ENCODE results near the gene PCDHGA1.
"Not testable (repeated sequence)": the region's sequence is repeated elsewhere in the genome, so short reads cannot be mapped to it uniquely, and the experiment has no call there.

PCDHGA1 gene

GRCh38 chr5:141330299-141331080 is at the start of gene PCDHGA1:
Gene PCDHGA1 (plus strand): TSS chr5:141330514.
- no peak for DNase-seq

DNA sequence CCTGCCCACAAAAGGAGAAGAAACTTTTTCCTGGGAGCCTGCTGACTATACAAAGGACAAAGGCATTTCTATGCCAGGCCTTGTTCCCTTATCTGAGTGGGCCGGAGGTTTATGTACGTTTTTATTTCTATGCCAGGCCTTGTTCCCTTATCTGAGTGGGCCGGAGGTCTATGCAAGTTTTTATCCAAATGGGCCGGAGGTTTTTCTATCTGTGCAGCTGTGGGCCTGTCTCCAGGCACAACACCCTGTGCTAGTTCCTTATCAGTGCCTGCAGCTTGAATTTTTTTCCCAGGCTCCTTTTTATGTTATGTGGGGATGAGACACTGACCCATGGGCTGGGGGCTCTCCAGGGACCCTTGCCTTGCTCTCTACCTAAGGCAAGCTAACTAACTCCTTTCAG is 31.9 kb upstream of the PCDHGA1 start:
- no peak for DNase-seq

DNA sequence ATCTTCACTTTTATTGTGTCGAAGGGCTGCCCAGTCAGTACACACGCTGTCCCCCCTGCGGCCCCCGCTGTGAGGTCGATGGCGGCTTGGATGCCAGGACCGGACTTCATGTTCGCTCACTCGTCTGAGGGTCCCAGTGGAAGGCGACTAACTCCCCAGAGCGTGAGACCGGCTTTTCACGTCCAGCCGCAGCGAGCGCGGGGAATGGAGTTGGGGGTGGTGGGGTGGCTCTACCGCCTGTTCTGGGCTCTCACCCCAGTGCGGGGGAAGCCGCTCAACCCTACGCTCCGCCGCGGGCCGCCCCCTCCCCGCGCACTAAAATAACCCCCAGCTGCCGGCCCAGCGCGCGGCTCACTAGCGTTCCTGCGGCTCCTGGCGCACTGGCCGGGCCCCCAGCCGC is 26.6 kb upstream of the PCDHGA1 start, which contains the start of gene SLC25A2:
TSS of gene SLC25A2 (minus strand) at position 294 of the 400 bp plus-strand sequence. CDS start at position 110, 184 bp downstream.
- DNase-seq = no peak

DNA sequence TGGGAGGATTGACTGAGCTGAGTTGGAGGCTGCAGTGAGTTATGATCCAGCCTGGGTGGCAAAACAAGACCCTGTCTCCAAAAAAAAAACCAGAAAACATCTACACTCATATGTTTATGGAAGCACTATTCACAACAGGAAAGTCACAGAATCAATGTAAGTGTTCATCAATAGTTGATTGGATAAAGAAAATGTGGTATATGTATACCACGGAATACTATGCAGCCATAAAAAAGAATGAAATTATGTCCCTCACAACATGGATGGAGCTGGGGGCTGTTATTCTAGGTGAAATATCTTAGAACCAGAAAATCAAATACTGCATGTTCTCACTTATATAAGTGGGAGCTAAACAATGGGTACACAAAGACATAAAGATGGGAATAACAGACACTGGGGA is 23.7 kb upstream of the PCDHGA1 start:
- no peak for DNase-seq

DNA sequence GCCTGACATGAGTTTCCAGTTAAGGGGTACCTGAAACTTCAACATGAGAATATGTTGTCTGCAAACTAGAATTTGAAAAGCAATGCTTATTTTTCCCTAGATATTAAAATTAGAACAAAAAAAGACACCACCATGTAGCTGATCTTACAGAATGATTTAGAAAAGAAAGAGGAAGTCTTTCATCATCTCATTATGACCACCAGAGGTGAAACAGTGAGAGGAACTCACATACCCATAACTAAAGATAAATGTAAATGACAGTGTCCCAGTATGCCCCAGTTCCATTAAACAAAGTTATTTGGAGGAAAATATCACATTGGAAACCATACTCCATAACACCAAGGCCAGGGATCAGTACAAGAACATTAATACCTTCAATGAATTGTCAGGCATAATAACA is 16.6 kb upstream of the PCDHGA1 start:
- no peak for DNase-seq

GRCh38 chr5:141316963-141317362 is 13.4 kb upstream of the PCDHGA1 start:
- not testable (repeated sequence) for DNase-seq

GRCh38 chr5:141319202-141319601 is 11.1 kb upstream of the PCDHGA1 start:
- DNase-seq = no peak

DNA sequence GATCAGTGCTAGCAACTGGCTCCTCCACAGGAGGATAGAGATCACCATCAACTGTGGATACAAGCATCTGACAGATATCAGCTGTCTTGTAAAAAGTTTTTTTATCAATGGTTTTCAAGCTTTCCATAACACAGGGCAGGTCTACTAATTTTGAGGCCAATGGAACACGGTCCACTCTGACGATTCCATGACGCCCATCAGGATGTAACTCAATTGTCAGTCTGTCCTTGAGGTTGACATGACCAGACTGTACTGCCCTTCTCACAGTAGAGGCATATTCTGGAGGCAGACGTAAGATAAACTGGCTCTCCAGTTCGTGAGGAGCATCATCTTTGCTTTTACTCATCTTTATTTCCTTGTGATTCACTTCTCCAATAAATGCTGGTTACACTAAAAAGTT is 10.6 kb upstream of the PCDHGA1 start:
- DNase-seq = no peak

DNA sequence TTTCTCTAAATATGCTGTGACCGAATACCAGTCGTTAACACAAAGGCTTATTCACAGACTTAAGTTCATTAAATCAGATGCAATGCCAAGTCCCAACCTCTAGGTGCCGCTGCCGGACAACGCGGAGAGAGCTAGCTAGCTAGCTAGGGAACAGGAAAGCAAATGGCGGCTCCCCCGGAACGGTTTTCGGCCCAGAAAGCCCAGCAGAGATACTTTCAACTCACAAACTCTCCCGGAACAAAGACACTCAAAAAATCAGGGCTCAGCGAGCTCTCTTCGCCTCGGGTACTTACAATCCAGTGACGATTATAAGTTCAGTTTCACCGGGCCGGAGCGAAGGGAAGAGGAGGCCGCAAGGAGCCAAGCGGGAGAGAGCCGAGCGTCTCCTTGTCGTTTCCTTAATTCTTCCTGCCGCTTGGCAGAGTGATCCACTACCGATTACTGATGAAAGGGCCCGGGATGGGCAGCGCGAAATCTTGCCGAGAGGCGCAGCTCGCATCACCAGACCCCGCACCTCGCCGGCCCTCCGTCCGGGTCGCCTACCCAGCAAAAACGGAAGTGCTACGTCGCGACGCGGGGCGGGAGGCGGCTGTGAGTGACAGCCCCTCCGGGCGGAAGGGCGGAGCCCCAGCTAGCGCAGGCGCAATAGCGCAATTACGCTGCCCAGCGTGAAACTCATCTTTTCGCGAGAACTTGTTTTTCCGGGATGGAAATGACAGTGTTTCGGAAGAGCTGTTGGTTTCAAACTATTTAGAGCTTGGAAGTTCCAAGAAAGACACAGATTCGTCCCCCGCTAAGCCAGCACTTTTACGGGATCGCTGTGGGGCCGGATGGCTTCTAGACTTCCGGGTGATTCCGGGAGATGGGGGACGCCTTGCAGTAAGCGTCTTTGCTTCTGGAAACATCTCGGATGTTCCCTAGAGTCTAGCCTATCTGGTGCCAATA is 9.8 kb upstream of the PCDHGA1 start, which contains the start of gene TAF7:
TSS of gene TAF7 (minus strand) at position 560 of the 945 bp plus-strand sequence. CDS start 740 bp downstream, outside the sequence.
- peak in 54 of 56 donors; percentile 48 to 92 (median 80) for DNase-seq

DNA sequence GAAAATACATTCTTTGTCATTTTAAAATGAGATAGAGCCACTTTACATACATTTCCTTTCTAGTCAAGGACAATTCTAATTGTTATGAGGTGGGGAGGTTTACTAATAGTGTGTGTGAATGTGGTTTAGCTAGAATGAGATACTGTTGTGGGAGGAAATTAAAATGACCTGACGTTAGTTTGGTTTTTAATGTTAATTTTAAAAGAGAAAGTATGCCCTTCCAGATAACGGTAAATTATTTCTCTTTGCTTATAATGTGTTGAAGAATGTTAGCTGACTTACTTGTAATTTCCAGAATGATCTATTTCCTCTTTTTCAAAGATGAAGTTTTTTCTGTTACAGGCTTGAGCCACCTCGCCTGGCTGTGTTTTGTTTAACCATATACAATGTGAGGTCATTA is 8.1 kb upstream of the PCDHGA1 start:
- DNase-seq = no peak

- DNase-seq = peak in 49 of 56 donors; percentile 4 to 78 (median 37)
These were observed 4.0 kb upstream of the PCDHGA1 start for GRCh38 chr5:141326088-141326854.

DNA sequence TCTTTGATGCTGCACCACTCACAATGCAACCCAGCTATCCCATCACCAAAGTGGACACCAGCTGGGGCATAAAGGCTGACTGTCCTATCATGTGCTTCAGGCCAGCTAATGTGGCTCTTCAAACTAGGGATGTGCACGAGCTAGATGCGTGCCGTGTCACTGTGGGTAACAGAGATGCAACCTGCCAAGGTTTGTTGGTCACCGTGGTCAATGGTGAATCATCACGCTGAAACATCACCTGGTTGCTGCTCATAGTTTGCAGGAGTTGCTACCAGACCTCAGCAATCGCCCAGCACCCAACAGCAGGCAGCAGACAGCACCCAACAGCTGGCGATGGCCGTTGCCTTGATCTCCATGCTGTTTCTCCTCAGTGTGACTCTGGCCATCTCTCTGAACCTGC is 2.1 kb upstream of the PCDHGA1 start:
- no peak for DNase-seq

DNA sequence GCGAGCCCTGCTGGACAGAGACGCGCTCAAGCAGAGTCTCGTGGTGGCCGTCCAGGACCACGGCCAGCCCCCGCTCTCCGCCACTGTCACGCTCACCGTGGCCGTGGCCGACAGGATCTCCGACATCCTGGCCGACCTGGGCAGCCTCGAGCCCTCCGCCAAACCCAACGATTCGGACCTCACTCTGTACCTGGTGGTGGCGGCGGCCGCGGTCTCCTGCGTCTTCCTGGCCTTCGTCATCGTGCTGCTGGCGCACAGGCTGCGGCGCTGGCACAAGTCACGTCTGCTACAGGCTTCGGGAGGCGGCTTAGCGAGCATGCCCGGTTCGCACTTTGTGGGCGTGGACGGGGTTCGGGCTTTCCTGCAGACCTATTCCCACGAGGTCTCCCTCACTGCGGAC is 2.3 kb downstream of the PCDHGA1 start:
- DNase-seq = not testable (repeated sequence)

DNA sequence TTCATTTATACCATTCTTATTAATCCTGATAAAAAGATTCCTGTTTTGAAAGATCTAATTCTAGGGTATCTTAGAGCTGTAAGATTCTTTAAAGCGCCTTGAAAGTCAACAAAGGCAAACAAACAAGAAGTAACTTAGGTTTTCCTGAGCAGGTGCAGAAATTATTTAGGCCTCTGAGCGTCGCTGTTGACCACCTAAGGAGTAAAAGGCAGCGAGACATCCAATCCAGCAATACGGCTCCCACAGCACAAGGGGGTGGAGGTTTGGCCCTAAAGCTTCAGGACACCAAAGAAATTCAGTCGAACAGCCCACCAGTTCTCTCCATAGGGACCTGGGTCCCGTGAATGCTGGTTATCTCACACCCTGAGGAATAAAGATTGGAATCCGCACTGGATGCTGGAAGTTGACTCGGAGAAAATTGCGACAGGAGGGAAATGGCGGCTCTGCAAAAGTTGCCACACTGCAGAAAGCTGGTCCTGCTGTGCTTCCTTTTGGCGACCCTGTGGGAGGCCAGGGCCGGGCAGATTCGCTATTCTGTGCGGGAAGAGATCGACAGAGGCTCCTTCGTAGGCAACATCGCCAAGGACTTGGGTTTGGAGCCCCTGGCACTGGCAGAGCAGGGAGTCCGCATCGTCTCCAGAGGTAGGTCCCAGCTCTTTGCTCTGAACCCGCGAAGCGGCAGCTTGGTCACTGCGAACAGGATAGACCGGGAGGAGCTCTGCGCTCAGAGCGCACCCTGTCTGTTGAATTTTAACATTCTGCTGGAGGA is 8.4 kb downstream of the PCDHGA1 start, which contains the start of gene PCDHGA2:
TSS of gene PCDHGA2 (plus strand) at position 223 of the 769 bp plus-strand sequence.
- DNase-seq = no peak

DNA sequence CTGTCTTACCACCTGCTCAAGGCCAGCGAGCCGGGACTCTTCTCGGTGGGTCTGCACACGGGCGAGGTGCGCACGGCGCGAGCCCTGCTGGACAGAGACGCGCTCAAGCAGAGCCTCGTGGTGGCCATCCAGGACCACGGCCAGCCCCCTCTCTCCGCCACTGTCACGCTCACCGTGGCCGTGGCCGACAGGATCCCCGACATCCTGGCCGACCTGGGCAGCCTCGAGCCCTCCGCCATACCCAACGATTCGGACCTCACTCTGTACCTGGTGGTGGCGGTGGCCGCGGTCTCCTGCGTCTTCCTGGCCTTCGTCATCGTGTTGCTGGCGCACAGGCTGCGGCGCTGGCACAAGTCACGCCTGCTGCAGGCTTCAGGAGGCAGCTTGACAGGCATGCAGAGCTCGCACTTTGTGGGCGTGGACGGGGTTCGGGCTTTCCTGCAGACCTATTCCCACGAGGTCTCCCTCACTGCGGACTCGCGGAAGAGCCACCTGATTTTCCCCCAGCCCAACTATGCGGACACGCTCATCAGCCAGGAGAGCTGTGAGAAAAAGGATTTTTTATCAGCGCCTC is 10.6 kb downstream of the PCDHGA1 start:
- not testable (repeated sequence) for DNase-seq

DNA sequence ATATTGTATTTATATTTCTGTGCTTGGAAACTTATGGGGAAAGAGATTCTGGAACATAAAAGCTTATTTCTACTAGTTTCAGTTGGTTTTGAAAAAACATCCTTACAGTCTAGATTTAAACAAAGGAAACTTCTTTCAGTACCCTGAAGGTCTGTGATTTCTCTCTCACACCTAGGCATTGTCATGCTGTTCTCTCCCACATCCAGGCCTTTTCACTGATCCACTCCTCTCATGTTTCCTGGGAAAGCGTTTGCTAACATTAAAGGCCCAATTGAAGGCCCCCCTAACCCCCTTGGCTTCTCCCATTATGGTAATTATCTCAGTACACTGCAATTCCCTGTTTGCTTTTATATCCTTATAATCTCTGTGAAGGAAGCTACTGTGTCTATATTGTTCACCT is 12.5 kb downstream of the PCDHGA1 start:
- DNase-seq = no peak

GRCh38 chr5:141343242-141343952 is 13.1 kb downstream of the PCDHGA1 start, which contains the start of gene PCDHGA3:
Gene PCDHGA3 (plus strand): TSS chr5:141343829. CDS start chr5:141344034, 205 bp downstream.
- no peak for DNase-seq

- no peak for DNase-seq
These were observed 13.7 kb downstream of the PCDHGA1 start for GRCh38 chr5:141343953-141344463.

- no peak for DNase-seq
These were observed 15.0 kb downstream of the PCDHGA1 start for GRCh38 chr5:141345327-141345726.

All from amygdala (tissue), 56 donors.